Left ventricle myocardium inferior (tissue), 1 donor: ENCODE results near the gene HTATSF1. TPM values are rescaled to one million over a fixed set of nuclear protein-coding genes. Genes with fewer than 3 reads are reported as not detected.

Source experiments
- DNase-seq: peaks from one replicate; pipeline ENCODE4 v3.0.0-alpha.2; 2020
- H3K27ac ChIP-seq: fragments of 200-600 bp; replicated peaks from 2 replicates; pipeline ENCODE4 v1.8.0; 2021
- H3K27me3 ChIP-seq: fragments of 200-600 bp; 2 replicates; pipeline ENCODE4 v1.8.0; 2021; ENCODE audit warnings: low read depth
- H3K36me3 ChIP-seq: fragments of 200-600 bp; 2 replicates; pipeline ENCODE4 v1.8.0; 2021
- H3K4me1 ChIP-seq: fragments of 200-600 bp; 2 replicates; pipeline ENCODE4 v1.8.0; 2021
- H3K4me3 ChIP-seq: fragments of 200-600 bp; 2 replicates; pipeline ENCODE4 v1.8.0; 2021; ENCODE audit warnings: mild to moderate bottlenecking, moderate library complexity
- H3K9me3 ChIP-seq: fragments of 200-600 bp; replicated peaks from 2 replicates; pipeline ENCODE4 v1.8.0; 2021
- intact Hi-C: fragments of 100-400 bp; cut with micrococcal nuclease; formaldehyde crosslinking; loops from one replicate; pipeline ENCODE4 v1.11.0; 2022
- total RNA-seq: library from RNA; stranded (reverse); fragmentation: NEBNext Ultra II Directional; extraction: Animal tissue kit (Norgen Biotek cat#: 25700); gene quantifications from one replicate; pipeline ENCODE4 v1.2.1, GENCODE V29; 2021
- TF ChIP-seq, protein P1 (sequence below): fragments of 200-600 bp; IDR thresholded peaks from 2 replicates; pipeline ENCODE4 v1.8.0; 2021; ENCODE audit warnings: antibody characterized with exemption, mild to moderate bottlenecking, borderline replicate concordance
- donor health status: DM: no; HTN: yes; CAD: no; lungs with severe emphysema.

Gene HTATSF1
- total RNA-seq, 1 donor from 2014 or later, result 63.6 TPM

DNA sequence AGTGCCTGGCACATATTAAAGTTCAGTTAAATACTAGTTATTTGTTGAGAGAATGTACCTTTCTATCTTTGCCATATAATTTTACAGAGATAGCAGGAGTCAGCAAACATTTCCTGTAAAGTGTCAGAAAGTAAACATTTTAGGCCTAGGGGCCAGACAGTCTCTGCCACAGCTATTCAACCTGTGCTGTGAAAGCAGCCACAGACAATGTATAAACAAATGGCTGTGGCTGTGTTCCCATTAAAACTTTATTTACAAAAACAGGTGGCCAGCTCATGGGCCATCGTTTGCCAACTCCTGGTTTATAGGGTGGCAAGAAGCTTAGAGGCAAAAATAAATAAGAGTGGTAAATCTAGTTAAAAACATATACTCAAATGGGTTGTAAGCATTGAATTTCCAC, 43.6 kb upstream of the HTATSF1 start:
- Histone ChIP-seq H3K27ac (no peak overlapping the region), H3K36me3 (no peaks in the 10 kb centered on the region), H3K4me3 (no peak overlapping the region), H3K4me1 (no peaks in the 10 kb centered on the region), H3K9me3 (no peaks in the 10 kb centered on the region), H3K27me3 (no peaks in the 10 kb centered on the region)
- no peak for DNase-seq
- intact Hi-C loops, result no loop called here
- TF ChIP-seq, protein P1, sequence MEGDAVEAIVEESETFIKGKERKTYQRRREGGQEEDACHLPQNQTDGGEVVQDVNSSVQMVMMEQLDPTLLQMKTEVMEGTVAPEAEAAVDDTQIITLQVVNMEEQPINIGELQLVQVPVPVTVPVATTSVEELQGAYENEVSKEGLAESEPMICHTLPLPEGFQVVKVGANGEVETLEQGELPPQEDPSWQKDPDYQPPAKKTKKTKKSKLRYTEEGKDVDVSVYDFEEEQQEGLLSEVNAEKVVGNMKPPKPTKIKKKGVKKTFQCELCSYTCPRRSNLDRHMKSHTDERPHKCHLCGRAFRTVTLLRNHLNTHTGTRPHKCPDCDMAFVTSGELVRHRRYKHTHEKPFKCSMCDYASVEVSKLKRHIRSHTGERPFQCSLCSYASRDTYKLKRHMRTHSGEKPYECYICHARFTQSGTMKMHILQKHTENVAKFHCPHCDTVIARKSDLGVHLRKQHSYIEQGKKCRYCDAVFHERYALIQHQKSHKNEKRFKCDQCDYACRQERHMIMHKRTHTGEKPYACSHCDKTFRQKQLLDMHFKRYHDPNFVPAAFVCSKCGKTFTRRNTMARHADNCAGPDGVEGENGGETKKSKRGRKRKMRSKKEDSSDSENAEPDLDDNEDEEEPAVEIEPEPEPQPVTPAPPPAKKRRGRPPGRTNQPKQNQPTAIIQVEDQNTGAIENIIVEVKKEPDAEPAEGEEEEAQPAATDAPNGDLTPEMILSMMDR, result no peak

DNA sequence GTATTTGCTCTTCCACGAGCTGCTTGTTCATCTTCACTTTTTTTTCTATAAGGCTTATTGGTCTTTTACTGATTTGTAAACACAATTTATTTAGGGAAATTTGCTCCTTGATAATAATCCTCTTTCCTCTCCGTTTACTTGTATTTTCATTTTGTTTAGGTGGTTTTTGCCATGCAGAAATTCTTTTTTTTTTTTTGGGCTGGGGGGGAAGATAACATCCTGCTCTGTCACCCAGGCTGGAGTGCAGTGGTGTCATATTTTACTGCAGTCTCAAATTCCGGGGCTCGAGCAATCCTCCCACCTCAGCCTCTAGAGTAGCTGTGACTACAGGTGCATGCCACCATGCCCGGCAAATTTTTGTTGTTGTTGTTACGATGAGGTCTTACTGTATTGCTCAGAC, 41.3 kb upstream of the HTATSF1 start:
- intact Hi-C loops, result no loop called here
- Histone ChIP-seq H3K27ac (no peak overlapping the region), H3K4me1 (no peaks in the 10 kb centered on the region), H3K4me3 (no peak overlapping the region), H3K9me3 (no peaks in the 10 kb centered on the region), H3K27me3 (no peaks in the 10 kb centered on the region), H3K36me3 (no peaks in the 10 kb centered on the region)
- no peak for DNase-seq
- TF ChIP-seq, protein P1, result no peak

DNA sequence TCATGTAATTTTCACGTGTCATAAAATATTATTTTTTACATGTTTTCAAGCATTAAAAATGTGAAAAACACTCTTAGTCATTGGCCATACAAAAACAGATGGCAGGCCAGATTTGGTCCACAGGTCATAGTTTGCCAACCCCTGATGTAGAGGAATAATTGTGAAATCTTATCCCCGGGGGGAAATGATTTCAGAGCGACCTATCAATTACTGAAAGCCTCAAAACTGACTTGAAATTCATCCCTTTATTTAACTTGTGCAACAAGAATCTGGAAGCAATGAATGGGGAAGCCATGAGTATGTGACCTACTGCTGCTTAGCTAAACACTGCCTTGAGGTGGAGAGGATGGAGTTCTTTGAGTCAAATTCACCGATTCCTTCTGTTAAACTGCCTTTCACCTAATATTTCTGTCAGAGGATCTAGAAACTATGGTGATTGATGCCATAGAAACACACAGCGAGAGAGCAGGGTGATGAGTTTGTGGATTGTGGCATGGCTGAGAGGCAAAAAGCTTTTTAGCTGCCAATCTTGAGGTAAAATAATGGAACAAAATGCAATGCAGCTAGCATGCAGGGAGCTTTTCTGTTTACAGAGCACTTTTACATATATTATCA, 40.0 kb upstream of the HTATSF1 start:
- DNase-seq, result no peak
- Histone ChIP-seq H3K27ac (no peak overlapping the region), H3K27me3 (no peaks in the 10 kb centered on the region), H3K9me3 (no peaks in the 10 kb centered on the region), H3K4me1 (no peaks in the 10 kb centered on the region), H3K36me3 (no peaks in the 10 kb centered on the region), H3K4me3 (no peak overlapping the region)
- intact Hi-C loops, result no loop called here
- TF ChIP-seq, protein P1, result no peak

DNA sequence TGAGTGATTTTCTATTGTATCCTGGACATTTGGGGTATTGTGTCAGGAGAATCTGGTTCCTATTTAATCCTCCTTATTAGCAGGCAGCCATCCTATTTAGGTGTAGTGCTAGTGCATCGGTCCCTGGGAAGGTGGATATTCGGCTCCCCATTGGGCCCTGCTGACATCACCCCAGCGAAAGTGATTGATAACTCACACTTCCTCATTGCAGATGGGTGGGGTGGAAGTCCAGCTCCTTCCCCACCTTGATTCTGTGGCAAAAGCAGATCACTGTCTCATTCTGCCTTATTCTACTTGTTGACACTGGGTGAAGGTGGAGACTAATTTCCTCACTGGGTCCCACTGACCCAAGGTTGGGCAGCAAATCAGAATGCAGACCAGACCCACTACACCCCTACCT, 32.8 kb upstream of the HTATSF1 start:
- no peaks in the 10 kb centered on the region for H3K9me3 ChIP-seq
- H3K4me1 ChIP-seq, result no peaks in the 10 kb centered on the region
- TF ChIP-seq, protein P1, result no peak
- DNase-seq, result no peak
- intact Hi-C loops, result no loop called here
- H3K4me3 ChIP-seq, result no peak overlapping the region
- H3K27ac ChIP-seq, result no peak overlapping the region
- no peaks in the 10 kb centered on the region for H3K36me3 ChIP-seq
- no peaks in the 10 kb centered on the region for H3K27me3 ChIP-seq

DNA sequence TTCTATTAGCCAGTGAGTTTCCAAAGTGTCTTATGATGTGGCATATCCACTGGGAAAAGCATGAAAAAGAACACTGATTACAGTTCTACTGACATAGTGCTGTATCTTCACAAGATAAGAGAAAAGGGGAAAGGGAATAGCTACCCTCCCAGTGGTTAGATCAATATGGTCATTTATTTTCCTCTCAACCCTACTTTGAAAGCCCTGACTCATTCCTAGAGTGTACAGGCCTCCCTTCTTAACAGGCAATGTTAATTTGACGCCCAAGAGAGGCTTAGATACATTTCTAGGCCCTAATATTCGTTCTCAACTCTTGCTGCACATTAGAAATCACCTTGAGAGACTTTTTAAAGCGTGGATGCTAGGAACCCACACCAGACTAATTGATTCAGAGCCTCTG, 30.1 kb upstream of the HTATSF1 start:
- no peaks in the 10 kb centered on the region for H3K9me3 ChIP-seq
- no peak for DNase-seq
- no peaks in the 10 kb centered on the region for H3K36me3 ChIP-seq
- H3K4me3 ChIP-seq, result no peak overlapping the region
- H3K27ac ChIP-seq, result no peak overlapping the region
- H3K4me1 ChIP-seq, result no peaks in the 10 kb centered on the region
- TF ChIP-seq, protein P1, result no peak
- intact Hi-C loops, result no loop called here
- H3K27me3 ChIP-seq, result no peaks in the 10 kb centered on the region
